ENCODE measurements around the gene NOP14.
"Not testable (repeated sequence)": the region's sequence is repeated elsewhere in the genome, so short reads cannot be mapped to it uniquely, and the experiment has no call there.

Gene NOP14

DNA sequence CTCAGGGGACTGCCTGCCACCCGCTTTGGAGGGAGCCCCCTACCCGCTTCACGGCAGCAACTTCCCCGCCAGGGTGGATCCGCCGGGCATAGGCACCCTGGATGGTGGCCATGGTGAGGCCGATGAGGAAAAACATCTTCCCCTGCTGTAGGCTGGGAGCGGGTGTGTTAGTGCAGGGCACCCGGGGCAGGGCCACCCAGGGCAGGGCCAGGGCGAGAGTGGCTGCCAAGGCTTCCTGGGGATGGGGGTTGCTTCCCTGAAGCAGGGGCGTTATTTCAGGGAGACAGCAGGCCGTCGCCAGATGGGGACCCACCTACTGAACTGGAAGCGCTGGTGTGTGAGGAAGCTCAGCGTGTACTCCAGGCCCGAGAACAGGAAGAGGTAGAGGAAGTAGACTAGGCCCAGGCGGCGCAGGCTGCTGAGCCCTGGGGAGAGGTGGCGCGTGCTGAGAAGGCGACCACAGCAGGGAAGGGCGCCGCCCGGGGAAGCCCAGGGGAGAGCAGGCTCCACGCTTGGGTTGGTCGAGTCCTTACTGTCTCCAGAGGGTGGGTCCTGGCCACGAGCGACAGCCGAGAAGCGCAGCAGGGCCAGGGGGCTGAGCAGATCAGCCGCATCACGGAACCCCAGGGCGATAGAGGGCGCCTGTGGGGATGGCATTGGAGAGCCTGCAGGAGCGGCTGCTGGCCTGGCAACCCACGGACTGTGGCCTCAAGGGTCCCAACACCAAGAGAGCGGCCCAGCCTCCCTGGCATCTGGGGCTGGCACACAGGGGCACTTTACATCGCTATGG is 31.5 kb downstream of the NOP14 start:
- no peak for DNase-seq (ENCODE audit: low read depth)

DNA sequence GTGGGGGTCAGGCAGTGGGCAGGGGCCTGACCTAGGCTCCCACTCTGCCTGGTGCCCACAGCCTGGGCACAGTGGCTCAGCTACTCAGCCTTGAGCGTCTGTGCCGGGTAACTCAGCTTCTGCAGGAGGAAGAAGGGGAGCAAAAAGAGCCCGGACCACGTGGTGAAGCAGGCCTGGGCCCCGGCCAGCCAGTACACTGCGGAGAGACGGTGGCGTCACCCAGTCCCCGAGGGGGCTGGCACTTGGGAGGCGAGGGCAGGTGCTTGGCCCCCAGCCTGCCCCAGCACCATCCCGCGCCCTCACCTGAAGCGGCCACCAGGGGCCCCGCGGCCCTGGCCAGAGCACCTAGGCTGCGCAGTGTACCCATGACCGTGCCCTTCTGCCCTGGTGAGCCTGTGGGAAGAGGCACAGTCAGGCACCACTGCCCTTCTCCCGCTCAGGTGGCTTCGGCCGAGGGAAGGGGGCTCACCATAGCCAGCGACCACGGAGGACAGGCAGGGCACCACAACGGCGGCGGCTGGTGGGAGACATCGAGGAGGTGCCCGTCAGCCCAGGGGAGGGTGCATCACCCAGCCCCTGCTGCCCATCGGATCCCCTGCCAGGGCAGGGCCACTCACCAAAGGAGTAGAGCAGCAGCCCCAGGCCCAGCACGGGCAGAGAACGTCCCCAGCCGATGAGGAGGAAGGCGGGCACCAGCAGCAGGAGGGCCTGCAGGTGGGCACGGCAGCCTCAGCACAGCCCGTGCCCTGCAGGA is 32.3 kb downstream of the NOP14 start:
- DNase-seq (ENCODE audit: low read depth) = no peak

DNA sequence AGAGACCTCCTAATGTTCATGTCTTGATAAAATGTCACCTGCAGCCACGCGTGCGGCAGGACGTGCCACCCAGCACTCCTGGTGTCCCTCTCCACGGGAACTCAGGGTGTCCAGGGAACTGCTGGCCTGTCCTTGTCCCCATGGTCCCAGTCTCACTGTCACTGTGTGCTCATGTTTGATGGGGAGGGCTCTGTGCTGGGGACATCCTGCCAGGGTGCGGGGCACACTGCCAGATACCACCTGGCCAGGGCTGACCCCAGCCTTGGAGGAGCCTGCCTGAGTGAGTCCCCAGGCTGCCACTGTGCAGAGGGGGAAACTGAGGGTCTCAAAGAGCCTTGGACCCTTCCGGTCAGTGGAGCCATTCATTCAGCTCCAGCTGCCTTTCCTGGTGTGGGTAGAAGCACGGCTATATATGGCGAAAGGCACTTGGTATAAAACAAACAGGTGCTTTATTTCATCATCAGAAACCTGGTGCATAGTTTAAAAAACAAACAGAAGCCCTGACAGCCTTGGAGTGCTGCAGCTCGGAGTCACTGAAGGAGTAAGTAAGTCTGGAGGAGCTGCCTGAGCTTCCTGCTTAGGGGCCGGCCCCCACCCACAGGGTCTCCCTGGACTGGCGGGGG is 33.0 kb downstream of the NOP14 start:
- DNase-seq (ENCODE audit: low read depth) = no peak

DNA sequence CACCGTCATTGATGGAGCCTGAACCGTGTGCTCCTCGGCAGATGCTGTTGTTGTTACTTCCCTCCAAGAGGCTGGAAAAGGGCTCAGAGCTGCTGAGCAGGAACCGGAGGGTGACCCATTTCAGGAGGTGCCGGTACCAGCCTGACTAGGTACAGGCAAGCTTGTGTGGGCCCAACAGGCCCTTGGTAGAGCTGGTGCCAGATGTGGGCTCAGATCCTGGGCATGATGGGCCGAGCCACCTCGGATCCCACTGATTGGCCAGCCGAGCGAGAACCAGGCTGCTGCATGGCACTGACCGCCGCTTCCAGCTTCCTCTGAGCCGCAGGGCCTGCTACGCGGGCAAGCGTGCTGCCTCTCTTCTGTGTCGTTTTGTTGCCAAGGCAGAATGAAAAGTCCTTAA is 33.7 kb downstream of the NOP14 start:
- DNase-seq (ENCODE audit: low read depth) = no peak

DNA sequence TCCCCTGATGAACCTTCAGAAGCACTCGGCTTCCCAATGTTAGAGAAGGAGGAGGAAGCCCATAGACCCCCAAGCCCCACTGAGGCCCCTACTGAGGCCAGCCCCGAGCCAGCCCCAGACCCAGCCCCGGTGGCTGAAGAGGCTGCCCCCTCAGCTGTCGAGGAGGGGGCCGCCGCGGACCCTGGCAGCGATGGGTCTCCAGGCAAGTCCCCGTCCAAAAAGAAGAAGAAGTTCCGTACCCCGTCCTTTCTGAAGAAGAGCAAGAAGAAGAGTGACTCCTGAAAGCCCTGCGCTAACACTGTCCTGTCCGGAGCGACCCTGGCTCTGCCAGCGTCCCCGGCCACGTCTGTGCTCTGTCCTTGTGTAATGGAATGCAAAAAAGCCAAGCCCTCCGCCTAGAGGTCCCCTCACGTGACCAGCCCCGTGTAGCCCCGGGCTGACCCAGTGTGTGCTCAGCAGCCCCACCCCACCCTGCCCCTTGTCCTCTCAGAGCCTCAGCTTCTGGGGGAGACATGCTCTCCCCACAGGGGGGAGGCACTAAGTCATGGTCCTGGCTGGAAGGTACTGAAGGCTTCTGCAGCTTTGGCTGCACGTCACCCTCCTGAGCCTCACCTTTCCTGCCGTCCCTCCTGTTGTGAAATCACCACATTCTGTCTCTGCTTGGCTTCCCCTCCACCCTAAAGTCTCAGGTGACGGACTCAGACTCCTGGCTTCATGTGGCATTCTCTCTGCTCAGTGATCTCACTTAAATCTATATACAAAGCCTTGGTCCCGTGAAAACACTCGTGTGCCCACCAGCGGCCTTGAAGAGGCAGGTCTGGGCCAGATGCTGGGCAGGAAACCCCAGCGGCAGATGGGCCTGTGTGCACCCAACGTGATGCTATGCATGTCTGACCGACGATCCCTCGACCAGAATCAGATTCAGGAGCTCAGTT is 34.7 kb downstream of the NOP14 start:
- no peak for DNase-seq (ENCODE audit: low read depth)

DNA sequence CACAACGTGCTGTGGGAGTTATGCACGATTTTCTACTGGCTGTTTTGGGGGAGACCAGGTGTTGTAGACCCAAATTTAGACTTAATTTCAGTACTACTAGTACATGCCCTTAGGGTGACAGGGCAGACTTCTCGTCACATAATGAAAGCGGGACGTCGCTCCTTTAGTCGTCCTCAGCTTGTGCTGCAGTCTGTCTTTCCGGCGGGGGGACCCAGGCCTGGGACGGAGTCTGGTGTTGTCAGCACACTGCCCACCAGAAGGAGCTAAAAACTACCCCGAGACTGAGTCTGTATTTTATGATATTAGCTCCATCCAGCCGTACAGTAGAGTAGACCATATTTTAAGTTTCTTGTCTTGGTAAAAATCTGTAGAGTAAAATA is 35.5 kb downstream of the NOP14 start:
- DNase-seq (ENCODE audit: low read depth) = no peak

DNA sequence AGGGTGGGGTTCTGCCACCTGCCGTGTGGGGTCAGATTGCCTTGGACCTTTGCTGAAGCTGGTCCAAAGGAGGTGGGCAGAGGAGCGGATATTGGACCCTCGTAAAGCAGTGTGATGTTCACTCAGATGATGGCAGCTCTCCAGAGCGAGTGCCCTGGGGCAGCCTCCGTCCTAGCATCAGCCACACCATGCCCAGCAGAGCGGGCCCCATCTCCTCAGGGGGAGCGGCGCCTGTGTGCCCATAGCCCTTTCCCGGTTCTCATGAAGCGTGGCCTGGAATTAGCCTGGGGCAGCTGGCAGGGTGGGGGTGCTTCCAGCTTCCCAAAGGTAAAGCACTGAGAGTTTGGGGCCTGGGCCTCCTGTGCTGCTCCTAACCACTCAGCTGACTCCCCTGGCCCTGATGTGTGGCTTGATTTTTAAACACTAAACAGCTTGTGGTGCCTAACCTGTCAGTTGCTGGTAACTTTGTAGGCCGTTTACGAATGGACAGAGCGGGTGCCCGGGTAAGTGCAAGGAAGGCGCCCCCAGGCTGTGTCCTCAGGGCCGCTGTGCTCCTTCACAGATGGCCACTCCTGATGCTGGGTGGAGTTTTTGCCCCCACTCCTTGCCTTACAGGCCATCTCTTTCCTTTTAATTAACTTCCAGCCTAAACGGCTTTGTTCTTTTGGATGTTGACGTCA is 36.0 kb downstream of the NOP14 start:
- no peak for DNase-seq (ENCODE audit: low read depth)

DNA sequence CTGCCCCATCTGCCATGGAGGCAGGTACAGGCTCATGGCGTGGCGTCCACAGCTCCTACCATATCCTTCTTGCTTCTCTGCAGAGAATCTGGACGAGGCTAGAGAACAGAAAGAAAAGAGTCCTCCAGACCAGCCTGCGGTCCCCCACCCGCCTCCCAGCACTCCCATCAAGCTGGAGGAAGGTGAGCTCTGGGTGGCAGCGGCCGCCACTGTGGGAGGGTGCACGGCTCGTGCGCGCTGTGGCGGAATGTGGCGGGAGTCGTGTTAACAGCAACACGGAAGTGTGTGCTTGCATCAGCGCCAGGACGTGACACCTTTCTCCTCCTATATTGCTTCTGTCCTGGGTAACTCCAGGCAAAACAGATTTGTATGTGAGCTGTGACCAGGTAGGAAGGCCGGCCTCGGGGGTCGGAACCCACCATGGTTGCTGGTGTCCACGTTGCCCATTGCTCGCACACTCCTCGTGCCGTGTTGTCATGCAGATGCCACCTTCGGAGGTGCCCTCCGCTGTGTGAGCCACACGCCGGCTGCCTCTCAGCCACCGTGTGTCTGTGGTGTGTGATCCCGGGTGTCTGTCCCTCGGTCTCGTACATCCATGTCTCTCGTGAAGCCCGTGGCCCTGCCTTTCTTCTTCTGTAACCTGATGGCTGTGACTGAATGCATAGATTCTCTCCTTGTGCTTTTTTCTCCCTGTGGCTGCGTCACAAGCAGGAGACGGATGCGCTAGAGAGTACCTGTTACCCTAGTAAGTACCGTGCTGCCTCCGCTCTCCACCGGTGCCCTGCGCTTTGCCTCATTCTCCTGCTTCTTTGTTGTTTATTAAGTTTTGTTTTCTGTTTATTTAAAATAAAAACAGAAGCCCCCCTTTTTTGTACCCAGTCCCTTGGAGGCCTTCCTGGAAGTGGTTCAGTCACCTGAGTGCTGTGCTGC is 37.0 kb downstream of the NOP14 start:
- no peak for DNase-seq (ENCODE audit: low read depth)

DNA sequence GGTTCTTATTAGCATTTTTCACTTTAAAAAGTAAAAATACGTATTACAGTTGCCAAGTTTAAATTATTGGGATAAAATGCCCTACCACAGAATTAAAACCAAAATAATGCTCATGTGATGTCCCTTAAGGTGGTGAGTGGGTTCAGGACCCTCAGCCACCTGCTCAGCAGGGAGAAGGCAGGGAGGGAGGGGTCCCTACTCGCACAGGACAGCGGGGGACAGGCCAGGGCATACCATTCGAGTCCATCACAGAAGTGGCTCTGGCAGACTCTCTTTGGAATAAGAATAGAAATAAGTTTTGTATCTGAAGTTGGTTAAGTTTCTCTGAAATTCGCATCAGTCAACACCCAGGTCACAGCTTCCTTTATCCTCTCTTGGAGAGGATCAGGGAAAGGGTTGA is 37.7 kb downstream of the NOP14 start:
- DNase-seq (ENCODE audit: low read depth) = no peak

DNA sequence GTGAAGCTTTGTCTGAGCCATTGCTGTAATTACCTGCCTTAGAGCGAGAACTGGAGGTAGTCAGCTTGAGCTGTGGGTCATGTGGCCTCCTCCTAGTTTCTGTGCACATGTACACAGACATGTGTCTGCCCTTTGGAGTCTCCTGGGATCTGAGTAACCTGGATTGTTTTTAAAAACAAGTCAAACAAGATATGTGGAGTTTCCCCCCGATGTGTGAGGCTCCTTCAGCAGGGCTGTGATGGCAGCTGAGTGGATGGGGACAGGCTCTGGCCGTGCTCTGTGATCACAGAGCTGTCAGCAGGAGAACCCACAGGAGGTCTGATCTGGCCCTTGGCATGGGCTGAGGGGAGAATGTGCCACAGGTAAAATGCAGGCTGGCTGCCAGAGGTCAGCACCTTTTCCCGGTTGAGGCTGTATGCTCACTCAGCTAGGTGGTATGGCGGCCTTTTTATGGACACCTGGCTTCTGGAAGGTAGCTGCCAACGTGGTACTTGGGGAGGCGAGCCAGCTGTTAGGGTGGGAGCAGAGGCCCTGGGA is 38.4 kb downstream of the NOP14 start:
- DNase-seq (ENCODE audit: low read depth) = no peak

DNA sequence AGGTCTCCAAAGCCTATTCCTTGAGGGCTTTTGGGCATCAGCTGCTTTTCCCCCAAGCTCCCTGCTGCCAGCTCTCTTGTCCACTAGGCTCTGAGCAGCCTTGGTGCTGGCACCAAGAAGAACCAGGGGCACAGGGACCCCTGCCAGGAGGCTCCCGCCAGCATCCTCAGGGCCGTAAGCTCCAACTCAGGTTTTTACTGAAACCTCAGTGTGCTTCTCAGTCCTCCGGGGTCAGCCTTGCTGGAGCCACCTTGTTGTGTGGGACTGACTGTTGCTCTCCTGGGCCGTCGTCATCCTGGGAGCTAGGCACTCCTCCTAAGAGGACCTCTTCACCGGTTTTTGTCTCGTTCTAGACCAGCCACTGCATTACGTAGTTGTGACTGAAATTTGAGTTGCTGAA is 38.9 kb downstream of the NOP14 start:
- DNase-seq (ENCODE audit: low read depth) = no peak

DNA sequence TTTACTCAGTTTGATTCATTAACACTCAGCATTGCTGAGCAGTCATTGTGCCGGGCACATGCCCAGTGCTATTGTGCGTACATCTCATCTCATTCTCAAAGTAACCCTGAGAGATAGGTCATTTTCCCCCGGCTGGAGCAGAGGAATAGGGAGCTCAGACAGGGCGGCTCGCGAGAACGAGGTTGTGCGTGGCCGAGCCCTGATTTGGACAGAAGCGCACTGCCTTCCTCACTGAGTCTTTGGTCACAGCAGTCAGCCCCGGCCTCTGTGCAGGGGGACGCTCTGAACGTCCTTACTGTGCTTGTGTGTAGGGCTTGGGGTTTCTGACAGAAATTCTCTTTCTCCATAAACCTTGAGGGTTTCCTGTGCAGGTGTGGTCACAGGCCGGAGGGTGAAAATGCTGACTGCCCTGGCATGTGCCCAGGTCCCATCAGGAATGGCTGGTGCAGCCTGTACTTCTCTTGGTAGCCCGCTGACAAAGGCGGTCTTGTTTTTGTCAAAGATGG is 39.5 kb downstream of the NOP14 start:
- no peak for DNase-seq (ENCODE audit: low read depth)

DNA sequence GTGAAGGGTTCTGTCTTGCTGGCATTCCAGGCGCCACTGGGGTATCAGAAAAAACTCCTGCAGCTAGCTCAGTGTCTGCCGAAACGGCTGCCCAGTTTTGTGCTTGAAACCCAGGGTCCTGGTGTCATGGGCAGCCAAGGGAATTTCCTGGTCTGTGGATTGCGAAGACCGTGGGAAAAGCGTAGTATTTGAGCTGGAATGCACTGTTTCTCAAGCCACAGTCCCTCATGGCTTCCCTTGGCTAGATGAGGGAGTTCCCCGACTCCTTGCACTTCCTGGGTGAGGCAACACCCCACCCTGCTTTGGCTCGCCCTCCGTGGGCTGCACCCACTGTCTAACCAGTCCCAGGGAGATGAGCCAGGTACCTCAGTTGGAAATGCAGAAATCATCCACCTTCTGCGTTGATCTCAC is 40.1 kb downstream of the NOP14 start:
- DNase-seq (ENCODE audit: low read depth) = no peak

DNA sequence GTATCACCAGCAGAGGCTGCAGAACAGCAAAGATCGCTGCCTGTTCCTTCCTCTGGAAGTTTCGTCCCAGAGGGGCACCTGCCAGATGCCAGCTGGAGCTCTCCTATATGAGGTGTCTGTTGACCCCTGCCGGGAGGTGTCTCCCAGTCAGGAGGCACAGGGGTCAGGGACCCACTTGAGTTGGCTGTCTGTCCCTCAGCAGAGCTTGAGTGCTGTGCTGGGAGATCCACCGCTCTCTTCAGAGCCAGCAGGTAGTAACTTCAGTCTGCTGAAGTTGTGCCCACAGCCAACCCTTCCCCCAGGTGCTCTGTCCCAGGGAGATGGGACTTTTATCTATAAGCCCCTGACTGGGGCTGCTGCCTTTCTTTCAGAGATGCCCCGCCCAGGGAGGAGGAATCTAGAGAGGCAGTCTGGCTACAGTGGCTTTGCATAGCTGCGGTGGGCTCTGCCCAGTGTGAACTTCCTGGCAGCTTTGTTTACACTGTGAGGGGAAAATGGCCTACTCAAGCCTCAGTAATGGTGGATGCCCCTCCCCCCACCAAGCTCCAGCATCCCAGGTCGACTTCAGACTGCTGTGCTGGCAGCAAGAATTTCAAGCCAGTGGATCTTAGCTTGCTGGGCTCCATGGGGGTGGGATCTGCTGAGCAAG is 40.6 kb downstream of the NOP14 start:
- DNase-seq (ENCODE audit: low read depth) = not testable (repeated sequence)

DNA sequence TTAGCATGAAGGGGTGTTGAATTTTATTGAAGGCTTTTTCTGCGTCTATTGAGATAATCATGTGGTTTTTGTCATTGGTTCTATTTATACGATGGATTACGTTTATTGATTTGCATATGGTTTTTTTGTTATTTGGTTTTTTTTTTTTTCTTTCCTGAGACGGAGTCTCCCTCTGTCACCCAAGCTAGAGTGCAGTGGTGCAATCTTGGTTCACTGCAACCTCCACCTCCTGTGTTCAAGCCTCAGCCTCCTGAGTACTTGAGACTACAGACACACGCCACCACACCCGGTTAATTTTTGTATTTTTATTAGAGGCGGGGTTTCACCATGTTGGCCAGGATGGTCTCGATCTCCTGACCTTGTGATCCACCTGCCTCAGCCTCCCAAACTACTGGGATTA is 44.5 kb downstream of the NOP14 start:
- not testable (repeated sequence) for DNase-seq (ENCODE audit: low read depth)

DNA sequence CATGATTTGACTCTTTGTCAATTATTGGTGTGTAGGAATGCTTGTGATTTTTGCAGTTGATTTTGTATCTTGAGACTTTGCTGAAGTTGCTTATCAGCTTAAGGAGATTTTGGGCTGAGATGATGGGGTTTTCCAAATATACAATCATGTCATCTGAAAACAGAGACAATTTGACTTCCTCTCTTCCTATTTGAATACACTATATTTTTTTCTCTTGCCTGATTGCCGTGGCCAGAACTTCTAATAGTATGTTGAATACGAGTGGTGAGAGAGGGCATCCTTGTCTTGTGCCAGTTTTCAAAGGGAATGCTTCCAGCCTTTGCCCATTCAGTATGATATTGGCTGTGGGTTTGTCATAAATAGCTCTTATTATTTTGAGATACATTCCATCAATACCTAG is 44.9 kb downstream of the NOP14 start:
- not testable (repeated sequence) for DNase-seq (ENCODE audit: low read depth)

DNA sequence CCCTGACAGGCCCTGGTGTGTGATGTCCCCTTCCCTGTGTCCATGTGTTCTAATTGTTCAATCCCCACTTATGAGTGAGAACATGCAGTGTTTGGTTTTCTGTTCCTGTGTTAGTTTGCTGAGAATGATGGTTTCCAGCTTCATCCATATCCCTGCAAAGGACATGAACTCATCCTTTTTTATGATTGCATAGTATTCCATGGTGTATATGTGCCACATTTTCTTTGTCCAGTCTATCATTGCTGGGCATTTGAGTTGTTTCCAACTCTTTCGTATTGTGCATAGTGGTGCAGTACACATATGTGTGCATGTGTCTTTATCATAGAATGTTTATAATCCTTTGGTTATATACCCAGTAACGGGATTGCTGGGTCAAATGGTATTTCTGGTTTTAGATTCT is 46.5 kb downstream of the NOP14 start:
- not testable (repeated sequence) for DNase-seq (ENCODE audit: low read depth)

DNA sequence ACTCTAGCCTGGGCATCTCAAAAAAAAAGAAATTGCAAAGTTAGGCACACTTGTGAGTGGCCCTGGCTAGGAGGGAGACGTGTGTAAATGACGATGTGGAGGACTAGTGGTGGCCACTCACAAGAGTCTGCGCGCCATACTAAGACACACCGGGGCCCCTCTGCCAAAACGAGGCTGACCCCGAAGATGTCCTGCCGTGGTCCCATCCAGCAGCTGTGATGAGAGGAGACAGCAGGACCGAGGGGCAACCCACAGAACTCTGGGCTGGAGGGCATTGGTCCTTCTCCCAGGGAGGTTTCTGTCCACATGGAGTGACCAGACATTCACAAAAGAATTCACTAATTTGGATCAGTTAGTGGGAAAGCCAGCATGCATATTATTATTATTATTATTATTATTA is 47.4 kb downstream of the NOP14 start:
- DNase-seq (ENCODE audit: low read depth) = no peak
